Posterior vena cava (tissue), 2 donors: ENCODE data around the gene TRIM51. TPM values are rescaled to one million over a fixed set of nuclear protein-coding genes. Genes with fewer than 3 reads are reported as not detected.
A peak's percentile ranks its signal among the peaks of the same experiment; 100 is the strongest.
"Not testable (repeated sequence)": the region's sequence is repeated elsewhere in the genome, so short reads cannot be mapped to it uniquely, and the experiment has no call there.

Experiments used
- DNase-seq: peaks from one replicate; pipeline ENCODE4 v3.0.0-alpha.2; 2020; ENCODE audit warnings: low spot score
- intact Hi-C, 2 donors: fragments of 100-400 bp; cut with DNase I; formaldehyde crosslinking; loops; one replicate each; pipeline versions ENCODE4 v1.14.1 to v1.14.2; 2022 to 2023
- long read RNA-seq, 2 donors: library from polyadenylated mRNA; unstranded; transcript quantifications; one replicate each; pipeline ENCODE4 v2.0.0, GENCODE V29; 2020 to 2021
- total RNA-seq, 2 donors: library from RNA; stranded (reverse); fragmentation: NEBNext Ultra II Directional; extraction: Animal tissue kit (Norgen Biotek cat#: 25700); gene quantifications; one replicate each; pipeline ENCODE4 v1.2.1, GENCODE V29; 2021
- donor health status: DM: yes; HTN: yes; CAD: no.
- donor health status: DM: yes; HTN: yes; CAD: no.

The TRIM51 gene, protein sequence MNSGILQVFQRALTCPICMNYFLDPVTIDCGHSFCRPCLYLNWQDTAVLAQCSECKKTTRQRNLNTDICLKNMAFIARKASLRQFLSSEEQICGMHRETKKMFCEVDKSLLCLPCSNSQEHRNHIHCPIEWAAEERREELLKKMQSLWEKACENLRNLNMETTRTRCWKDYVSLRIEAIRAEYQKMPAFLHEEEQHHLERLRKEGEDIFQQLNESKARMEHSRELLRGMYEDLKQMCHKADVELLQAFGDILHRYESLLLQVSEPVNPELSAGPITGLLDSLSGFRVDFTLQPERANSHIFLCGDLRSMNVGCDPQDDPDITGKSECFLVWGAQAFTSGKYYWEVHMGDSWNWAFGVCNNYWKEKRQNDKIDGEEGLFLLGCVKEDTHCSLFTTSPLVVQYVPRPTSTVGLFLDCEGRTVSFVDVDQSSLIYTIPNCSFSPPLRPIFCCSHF
- total RNA-seq, result not detected
- long read RNA-seq, donor 1, result 0 reads
- long read RNA-seq, donor 2, result 0 reads

DNA sequence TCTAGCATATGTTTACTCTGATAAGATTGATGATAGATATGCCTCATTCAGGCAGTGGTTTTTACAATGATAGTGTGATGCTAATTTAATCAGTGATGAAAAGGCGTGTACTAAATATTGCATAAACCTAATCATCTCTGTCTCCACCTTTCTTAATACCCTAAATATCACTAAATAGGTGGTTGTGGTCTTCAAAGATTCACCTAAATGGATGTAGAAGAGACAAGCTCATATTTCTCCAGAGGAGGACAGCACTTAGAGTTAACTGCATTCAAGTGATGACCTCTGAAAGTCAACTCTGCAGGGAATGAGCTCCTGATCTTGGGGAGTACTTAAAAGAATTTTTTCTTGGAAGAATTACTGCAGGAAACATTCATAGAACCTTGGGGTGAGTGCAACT is at the start of gene TRIM51:
Gene TRIM51, plus strand, starts transcription at position 301 of the 400 bp plus-strand sequence. CDS start 2,132 bp downstream, outside the sequence.
- DNase-seq, intact Hi-C loops: not testable (repeated sequence)

DNA sequence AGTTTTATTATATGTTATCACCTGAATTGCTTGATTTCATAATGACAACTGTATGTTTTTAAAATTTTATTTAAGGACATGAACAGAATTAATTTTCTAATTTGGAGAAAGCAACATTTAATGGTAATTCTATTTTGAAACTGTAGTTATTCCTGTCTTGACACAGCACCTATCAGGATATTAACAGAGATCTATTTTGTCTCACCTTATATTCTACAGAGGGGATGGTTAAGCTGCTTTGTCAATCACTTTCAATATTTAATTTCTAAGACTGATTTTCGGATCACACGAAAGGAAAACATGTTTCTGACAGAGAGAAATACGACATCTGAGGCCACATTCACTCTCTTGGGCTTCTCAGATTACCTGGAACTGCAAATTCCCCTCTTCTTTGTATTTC is 44.6 kb upstream of the TRIM51 start, which contains the start of gene OR5D16:
Gene OR5D16, plus strand, starts transcription at position 301 of the 400 bp plus-strand sequence. Its CDS starts 0 bp downstream, at position 301.
- intact Hi-C loops, result no loop called here
- no peak for DNase-seq

DNA sequence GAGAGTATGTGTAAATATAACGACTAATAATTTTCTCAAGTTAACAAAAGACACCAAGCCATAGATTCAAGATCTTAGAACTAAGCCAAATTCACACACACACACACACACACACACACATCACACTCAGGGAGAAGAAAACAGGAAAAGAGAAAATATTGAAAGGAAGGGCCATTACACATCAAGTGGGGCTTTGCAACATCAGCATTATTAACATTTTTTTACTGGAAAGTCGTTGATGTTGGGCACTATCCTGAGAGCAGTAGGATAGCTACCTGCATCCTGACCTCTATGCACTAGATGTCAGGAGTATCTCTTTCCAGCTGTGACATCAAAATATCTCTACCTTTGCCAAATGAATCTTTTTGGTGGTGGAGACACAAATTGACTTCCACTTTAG is 35.6 kb upstream of the TRIM51 start:
- no peak for DNase-seq
- intact Hi-C loops, result no loop called here

DNA sequence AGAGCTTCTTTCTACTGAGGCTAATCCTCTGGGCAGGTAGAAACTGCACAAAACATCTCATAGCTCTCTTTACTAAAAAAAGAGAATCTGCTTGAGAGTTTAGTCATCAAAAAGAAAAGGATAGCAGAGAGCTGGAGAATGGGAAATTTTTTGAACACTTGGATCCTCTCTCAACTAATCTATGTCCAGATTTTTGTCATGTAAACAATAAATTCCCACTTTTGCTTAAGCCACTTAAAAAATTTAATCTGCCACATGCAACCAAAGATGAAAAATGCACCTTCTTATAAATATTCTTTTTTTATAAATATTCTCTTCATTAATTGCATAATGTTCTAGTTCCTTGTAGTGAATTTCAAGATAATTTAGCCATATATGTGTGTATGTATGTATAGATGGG is 34.1 kb upstream of the TRIM51 start:
- intact Hi-C loops, result no loop called here
- DNase-seq, result no peak

DNA sequence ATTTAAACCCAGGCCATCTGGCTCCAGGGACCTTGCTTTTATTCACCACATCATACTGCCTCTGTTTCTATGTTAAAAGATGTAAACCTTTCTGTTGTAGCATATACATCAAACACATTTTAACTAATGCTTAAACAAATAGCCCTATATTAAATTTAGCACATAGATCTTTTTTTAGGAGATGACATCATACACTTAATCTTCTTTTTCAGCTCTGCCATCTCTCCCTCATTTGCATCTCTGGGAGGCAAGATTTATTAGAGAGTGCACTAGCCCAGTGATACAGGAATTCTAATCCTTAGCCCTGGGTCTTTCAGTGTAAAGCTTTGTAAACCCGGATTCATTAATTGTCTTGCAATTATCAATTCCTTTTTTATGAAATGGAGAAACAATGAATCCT is 31.0 kb upstream of the TRIM51 start:
- intact Hi-C loops, result no loop called here
- no peak for DNase-seq

DNA sequence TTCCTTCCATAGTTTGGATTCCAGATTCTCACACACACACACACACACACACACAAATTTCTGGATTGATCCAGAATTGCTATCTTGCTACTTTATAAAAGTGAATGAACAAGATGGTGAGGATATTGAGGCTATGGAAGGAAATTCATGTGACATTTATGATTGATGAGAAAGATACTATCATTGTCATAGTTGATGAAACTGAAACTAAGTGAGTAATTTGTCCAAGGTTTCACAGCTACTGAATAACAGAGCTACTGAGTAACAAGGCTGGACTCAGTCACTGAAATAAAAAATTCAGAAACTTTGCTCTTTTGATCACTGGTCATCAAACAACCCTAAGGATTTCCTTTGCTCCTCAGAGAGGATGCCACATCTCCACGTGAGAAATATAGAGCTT is 28.4 kb upstream of the TRIM51 start:
- DNase-seq, result no peak
- intact Hi-C loops, result no loop called here

DNA sequence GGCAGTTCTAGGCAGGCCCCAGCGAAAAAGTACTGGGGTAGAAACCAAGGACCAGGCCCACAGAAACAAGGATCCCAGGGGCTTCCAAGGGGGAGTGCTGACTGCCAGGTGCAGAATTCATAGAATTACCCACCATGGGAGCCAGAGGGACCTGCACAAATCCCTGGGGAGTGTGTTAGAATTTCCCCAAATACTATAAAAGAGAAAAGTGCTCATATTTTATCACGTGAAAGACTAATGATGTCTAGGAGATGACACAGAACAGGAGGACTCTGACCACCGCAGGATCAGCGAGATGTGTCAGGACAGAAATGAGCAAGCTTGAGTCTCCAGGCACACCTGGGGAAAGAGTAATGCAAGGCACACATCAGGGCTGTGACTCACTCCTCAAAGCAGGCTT is 15.7 kb upstream of the TRIM51 start:
- intact Hi-C loops, DNase-seq: not testable (repeated sequence)

DNA sequence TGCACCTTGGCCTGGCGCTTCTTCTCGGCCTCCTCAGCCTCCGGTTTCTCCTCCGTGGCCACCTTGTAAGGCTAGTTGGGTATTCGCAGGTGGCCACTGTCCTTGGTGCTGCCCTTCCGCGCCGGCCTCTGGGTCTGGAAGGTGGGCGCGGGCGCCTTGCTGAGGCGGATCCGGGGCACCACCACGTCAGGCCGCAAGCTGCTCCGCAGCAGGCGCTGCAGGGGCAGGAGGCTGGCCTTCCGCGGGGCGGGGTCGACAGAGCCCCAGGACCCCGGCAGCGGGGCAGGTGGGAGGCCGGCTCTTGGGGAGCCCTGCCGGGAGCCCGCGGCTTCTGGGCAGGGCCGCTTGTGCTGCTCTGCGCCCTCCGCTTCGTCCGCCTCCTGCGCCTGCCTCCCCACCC is 10.4 kb upstream of the TRIM51 start:
- DNase-seq, intact Hi-C loops: not testable (repeated sequence)

DNA sequence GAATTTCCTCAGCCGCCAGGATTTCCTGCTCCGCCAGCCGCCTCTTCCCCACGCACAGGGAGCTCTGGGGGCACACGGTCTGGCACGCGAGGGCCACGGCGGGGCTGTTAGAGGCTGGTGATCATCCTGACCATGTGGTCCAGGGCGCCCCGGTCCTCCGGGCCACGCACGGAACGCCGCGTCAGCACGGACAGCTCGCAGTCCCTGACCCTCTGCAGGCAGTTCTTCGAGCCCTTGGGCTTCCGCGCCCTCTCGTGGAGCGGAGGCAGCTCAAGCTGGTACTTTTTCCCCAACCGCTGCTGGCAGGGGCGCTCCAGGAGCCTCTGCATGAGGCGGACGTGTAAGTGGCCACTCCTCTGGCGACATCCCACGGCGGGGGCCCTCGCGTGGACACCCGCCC is 10.0 kb upstream of the TRIM51 start:
- intact Hi-C loops, result not testable (repeated sequence)
- peak; percentile 69 for DNase-seq

DNA sequence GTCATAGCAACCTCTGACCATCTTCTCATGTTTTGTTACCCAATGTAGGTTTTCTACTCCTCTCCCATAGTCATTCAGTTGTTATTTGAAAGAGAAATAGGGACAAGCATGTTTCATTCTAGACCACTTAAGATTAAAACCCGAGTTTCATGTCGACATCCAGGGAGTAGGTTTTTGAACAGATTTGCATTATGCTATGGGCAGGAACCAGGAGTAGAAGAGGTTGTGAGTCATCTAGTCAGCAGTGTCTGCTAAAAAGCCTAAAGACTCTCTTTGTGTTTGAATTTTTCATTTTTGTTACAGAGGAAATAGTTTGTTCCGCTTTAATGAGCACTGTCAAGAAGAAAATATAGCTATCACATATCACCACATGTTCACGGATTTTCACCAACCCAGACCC is 1.9 kb downstream of the TRIM51 start:
- intact Hi-C loops, DNase-seq: not testable (repeated sequence)

DNA sequence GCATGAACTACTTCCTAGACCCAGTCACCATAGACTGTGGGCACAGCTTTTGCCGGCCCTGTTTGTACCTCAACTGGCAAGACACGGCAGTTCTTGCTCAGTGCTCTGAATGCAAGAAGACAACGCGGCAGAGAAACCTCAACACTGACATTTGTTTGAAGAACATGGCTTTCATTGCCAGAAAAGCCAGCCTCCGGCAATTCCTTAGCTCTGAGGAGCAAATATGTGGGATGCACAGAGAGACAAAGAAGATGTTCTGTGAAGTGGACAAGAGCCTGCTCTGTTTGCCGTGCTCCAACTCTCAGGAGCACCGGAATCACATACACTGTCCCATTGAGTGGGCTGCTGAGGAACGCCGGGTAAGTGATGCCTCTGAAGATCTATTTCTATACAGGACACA is 2.4 kb downstream of the TRIM51 start:
- intact Hi-C loops, DNase-seq: not testable (repeated sequence)

DNA sequence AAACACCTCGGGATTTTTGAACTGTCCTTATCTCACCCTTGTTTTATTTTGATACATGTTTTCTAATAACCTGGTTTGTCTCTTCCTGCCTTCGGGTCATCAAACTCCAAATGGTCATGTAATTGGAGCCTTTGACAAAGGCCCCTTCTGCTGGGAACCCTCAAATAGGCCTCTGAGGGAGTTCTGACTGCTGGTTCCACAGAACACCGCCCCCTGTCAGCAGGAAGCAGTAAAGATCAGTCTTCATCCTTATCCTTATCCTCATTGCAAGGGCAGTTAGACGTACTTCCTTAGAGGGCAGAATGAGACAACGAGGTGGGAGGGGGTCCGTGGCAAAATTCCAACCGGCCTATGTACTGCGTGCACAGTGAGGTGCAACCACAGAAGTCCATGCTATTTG is 12.1 kb downstream of the TRIM51 start:
- intact Hi-C loops, result no loop called here
- DNase-seq, result no peak

DNA sequence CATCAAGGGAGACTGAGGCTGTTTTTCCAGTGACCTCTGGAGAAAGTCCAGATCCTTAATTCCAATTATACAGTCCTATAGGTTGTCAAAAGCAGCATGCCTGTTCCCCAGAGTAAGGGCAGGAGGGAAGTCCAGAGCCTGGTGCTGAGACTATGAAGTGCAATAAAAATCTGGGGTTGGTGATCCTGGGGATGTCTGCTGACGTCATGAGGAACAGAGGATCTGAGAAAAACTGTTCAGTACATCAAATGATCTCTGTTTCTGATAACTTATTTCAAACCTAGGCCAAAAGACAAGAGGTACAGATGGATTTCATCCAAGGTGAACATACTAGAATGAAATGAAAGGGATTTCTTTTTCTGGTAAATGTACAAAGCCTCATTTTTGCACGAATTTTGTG is 19.2 kb downstream of the TRIM51 start:
- intact Hi-C loops, result no loop called here
- no peak for DNase-seq

DNA sequence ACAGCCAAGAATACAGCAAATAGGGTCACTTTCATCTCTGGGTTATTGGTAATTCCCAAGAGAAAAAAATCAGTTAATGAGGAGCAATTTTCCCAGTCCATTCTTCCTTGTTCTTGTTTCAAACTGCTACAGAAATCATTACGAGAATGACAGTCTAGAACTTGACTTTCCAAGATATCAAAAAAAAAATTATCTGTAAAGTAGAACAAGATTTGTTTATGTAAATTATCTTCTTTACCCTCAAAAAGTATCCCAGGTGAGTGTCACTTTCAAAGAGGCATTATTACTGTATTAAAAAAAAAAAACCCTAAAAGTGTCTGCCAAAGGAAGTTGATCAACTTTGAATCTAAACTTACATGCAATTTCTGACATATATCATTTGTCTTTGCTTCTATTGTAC is 31.4 kb downstream of the TRIM51 start, which contains the start of gene OR5W2:
Gene OR5W2, minus strand, starts transcription at position 101 of the 400 bp plus-strand sequence. Its CDS starts 0 bp downstream, at position 101.
- intact Hi-C loops, result no loop called here
- no peak for DNase-seq

DNA sequence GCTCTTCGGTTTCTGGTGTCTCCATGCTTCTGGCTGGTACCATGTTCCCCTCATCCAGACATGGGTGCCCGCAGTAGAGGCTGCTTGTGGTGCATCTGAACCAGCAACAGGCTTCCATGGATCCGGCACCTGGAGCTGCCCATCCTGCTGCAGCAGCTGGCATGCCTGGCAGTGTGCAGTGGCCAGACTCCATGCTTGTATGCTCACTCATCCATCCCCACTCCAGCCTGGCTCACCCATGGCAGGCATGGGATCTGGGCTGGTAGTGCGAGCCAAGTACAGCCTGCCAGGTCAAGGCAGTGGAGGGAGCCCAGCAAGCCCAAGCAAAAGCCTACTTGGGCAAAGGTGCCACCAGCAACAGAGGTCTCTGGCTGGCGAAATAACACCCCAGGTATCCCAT is 37.4 kb downstream of the TRIM51 start:
- DNase-seq, result no peak

DNA sequence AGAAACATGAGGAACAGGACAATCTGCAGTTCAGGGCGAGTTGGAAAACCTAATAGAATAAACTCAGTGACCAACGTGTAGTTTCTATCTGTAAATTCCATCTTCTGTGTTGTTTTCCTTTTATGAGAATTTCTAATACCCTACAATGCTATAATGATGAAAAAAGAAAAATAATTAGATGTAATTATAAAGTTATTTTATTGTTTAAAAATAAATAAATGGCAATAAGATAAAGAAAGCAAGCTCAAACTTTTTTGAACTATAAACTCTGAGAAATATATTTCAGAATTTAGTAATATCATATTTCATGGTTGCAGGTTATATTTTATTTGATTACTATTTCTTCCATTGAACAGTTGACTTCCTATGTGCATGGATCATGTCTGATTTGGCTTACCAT is 53.2 kb downstream of the TRIM51 start, which contains the start of gene OR5I1:
Gene OR5I1, minus strand, starts transcription at position 101 of the 400 bp plus-strand sequence. Its CDS starts 0 bp downstream, at position 101.
- intact Hi-C loops, result no loop called here
- DNase-seq, result no peak

More for the DNA sequence above, 37.4 kb downstream of the TRIM51 start:
- intact Hi-C loops, result no loop called here

Other genes starting within 250 kb of the TRIM51 start
- gene OR4P4, start 248.2 kb upstream of the TRIM51 start, total RNA-seq, result not detected
- not detected for gene OR4S2, start 235.0 kb upstream of the TRIM51 start, total RNA-seq
- not detected for gene OR4C6, start 221.1 kb upstream of the TRIM51 start, total RNA-seq
- gene OR5D13, start 109.9 kb upstream of the TRIM51 start, total RNA-seq, result not detected
- not detected for gene OR5D14, start 87.7 kb upstream of the TRIM51 start, total RNA-seq
- gene OR5L1, start 71.9 kb upstream of the TRIM51 start, total RNA-seq, result not detected
- not detected for gene OR5D18, start 63.7 kb upstream of the TRIM51 start, total RNA-seq
- not detected for gene OR5L2, start 56.1 kb upstream of the TRIM51 start, total RNA-seq
- not detected for gene OR5D16, start 44.5 kb upstream of the TRIM51 start, total RNA-seq
- not detected for gene OR5W2, start 31.3 kb downstream of the TRIM51 start, total RNA-seq
- gene OR5I1, start 53.1 kb downstream of the TRIM51 start, total RNA-seq, result not detected
- not detected for gene OR10AG1, start 86.6 kb downstream of the TRIM51 start, total RNA-seq
- gene OR5F1, start 111.3 kb downstream of the TRIM51 start, total RNA-seq, result not detected
- not detected for gene OR5AS1, start 144.4 kb downstream of the TRIM51 start, total RNA-seq
- gene OR8I2, start 210.0 kb downstream of the TRIM51 start, total RNA-seq, result not detected
- gene OR8H2, start 220.4 kb downstream of the TRIM51 start, total RNA-seq, result not detected
- not detected for gene OR8H3, start 239.1 kb downstream of the TRIM51 start, total RNA-seq